Neural progenitor cell (in vitro differentiated cells): Measurements from ENCODE around the gene IFI30. TPM values are rescaled to one million over a fixed set of nuclear protein-coding genes. Genes with fewer than 3 reads are reported as not detected.

Experiments
- DNase-seq: peaks from one replicate; pipeline ENCODE4 v3.0.0-alpha.2; 2016; ENCODE audit warnings: low spot score
- H2AFZ ChIP-seq: fragments of 200-600 bp; sonication (generic); replicated peaks from 2 replicates; pipeline ENCODE4 v1.6.1; 2016; ENCODE audit warnings: antibody characterized with exemption
- H3F3A ChIP-seq: fragments of 200-600 bp; sonication (generic); 2 replicates; pipeline ENCODE4 v1.6.1; 2016; ENCODE audit warnings: antibody characterized with exemption, low read depth
- H3K27ac ChIP-seq: fragments of 200-600 bp; sonication (generic); 2 replicates; pipeline ENCODE4 v1.5.1; 2016; ENCODE audit warnings: mild to moderate bottlenecking
- H3K27me3 ChIP-seq: fragments of 200-600 bp; sonication (generic); 2 replicates; pipeline ENCODE4 v1.6.1; 2016; ENCODE audit warnings: mild to moderate bottlenecking, moderate library complexity
- H3K36me3 ChIP-seq: fragments of 200-600 bp; sonication (generic); 2 replicates; pipeline ENCODE4 v1.5.1; 2016
- H3K4me1 ChIP-seq: fragments of 200-600 bp; sonication (generic); 2 replicates; pipeline ENCODE4 v1.6.1; 2016; ENCODE audit warnings: mixed run types
- H3K4me2 ChIP-seq: fragments of 200-600 bp; sonication (generic); 2 replicates; pipeline ENCODE4 v1.6.1; 2016
- H3K4me3 ChIP-seq: fragments of 200-600 bp; sonication (generic); 2 replicates; pipeline ENCODE4 v1.5.1; 2016
- H3K79me2 ChIP-seq: fragments of 200-600 bp; sonication (generic); 2 replicates; pipeline ENCODE4 v1.6.1; 2016; ENCODE audit warnings: low read depth
- H3K9ac ChIP-seq: fragments of 200-600 bp; sonication (generic); 2 replicates; pipeline ENCODE4 v1.6.1; 2016
- H3K9me3 ChIP-seq: fragments of 200-600 bp; sonication (generic); 2 replicates; pipeline ENCODE4 v1.5.1; 2016; ENCODE audit warnings: low read depth
- H4K20me1 ChIP-seq: fragments of 200-600 bp; sonication (generic); 2 replicates; pipeline ENCODE4 v1.6.1; 2016; ENCODE audit warnings: low read depth
- H3K27ac Mint-ChIP-seq: 3 replicates; pipeline ENCODE4 v1.8.0; 2021; ENCODE audit warnings: mixed read lengths
- H3K27me3 Mint-ChIP-seq: 2 replicates; pipeline ENCODE4 v1.8.0; 2022; ENCODE audit warnings: low read depth, mild to moderate bottlenecking, inconsistent platforms, moderate library complexity, mixed read lengths; ENCODE audit not compliant: insufficient read depth
- H3K36me3 Mint-ChIP-seq: 3 replicates; pipeline ENCODE4 v1.8.0; 2021; ENCODE audit warnings: mixed read lengths
- H3K4me1 Mint-ChIP-seq: 3 replicates; pipeline ENCODE4 v1.8.0; 2021; ENCODE audit warnings: mixed read lengths
- H3K4me3 Mint-ChIP-seq: 3 replicates; pipeline ENCODE4 v1.8.0; 2021; ENCODE audit warnings: mild to moderate bottlenecking, moderate library complexity, mixed read lengths
- H3K9me3 Mint-ChIP-seq: 3 replicates; pipeline ENCODE4 v1.8.0; 2020; ENCODE audit warnings: mixed read lengths
- CTCF ChIP-seq: fragments of 200-600 bp; sonication (generic); IDR thresholded peaks from 2 replicates; pipeline ENCODE4 v1.5.1; 2017; ENCODE audit warnings: antibody characterized with exemption, mild to moderate bottlenecking
- EZH2 ChIP-seq: fragments of 200-600 bp; sonication (generic); IDR thresholded peaks from 2 replicates; pipeline ENCODE4 v1.6.1; 2017; ENCODE audit warnings: antibody characterized with exemption, mild to moderate bottlenecking, moderate library complexity
- EZH2phosphoT487 ChIP-seq: fragments of 200-600 bp; sonication (generic); IDR thresholded peaks from 2 replicates; pipeline ENCODE4 v1.6.1; 2017; ENCODE audit warnings: antibody characterized with exemption
- total RNA-seq: library from RNA; depleted of rRNA; stranded (reverse); fragments of >200 nt; gene quantifications from 2 replicates; pipeline ENCODE4 v1.2.3, GENCODE V29; 2015; ENCODE audit warnings: low replicate concordance

The IFI30 gene
- total RNA-seq, 1 donor from 2014 or later: not detected

- no peaks in the 10 kb centered on the region for H4K20me1 ChIP-seq
- Mint-ChIP-seq H3K4me1 (peaks cover 21% of the 10 kb centered on the region), H3K9me3 (no peaks in the 10 kb centered on the region), H3K27me3 (peaks cover 10% of the 10 kb centered on the region), H3K4me3 (peak overlapping the region; percentile 94), H3K36me3 (peaks cover 8% of the 10 kb centered on the region), H3K27ac (no peak overlapping the region)
- peak overlapping the region; percentile 73 for H2AFZ ChIP-seq
- peaks cover 30% of the 10 kb centered on the region for H3F3A ChIP-seq
- H3K36me3 ChIP-seq: no peaks in the 10 kb centered on the region
- peak; percentile 48 for DNase-seq
- no peak overlapping the region for H3K9ac ChIP-seq
- H3K4me2 ChIP-seq: peak overlapping the region; percentile 93
- no peaks in the 10 kb centered on the region for H3K9me3 ChIP-seq
- H3K4me3 ChIP-seq: peak overlapping the region; percentile 66
- H3K79me2 ChIP-seq: no peaks in the 10 kb centered on the region
- peaks cover 16% of the 10 kb centered on the region for H3K4me1 ChIP-seq
- H3K27ac ChIP-seq: no peak overlapping the region
- peaks cover 18% of the 10 kb centered on the region for H3K27me3 ChIP-seq
- TF ChIP-seq CTCF: peak; percentile 49
- TF ChIP-seq EZH2: no peak
Measured at GRCh38 chr19:18202778-18203407, 29.3 kb downstream of the IFI30 start.

GRCh38 chr19:18203408-18203862 is 29.8 kb downstream of the IFI30 start:
- no peak overlapping the region for H3K27ac Mint-ChIP-seq
- Histone ChIP-seq H2AFZ (peak overlapping the region; percentile 73), H3K36me3 (no peaks in the 10 kb centered on the region), H3K4me3 (peak overlapping the region; percentile 66), H3K27me3 (peaks cover 18% of the 10 kb centered on the region), H3F3A (peaks cover 30% of the 10 kb centered on the region), H3K4me2 (peak overlapping the region; percentile 93), H3K9me3 (no peaks in the 10 kb centered on the region), H3K79me2 (no peaks in the 10 kb centered on the region), H3K27ac (no peak overlapping the region), H3K4me1 (peaks cover 16% of the 10 kb centered on the region), H3K9ac (no peak overlapping the region), H4K20me1 (no peaks in the 10 kb centered on the region)
- peaks cover 6% of the 10 kb centered on the region for H3K27me3 Mint-ChIP-seq
- H3K4me1 Mint-ChIP-seq: peaks cover 22% of the 10 kb centered on the region
- no peak for DNase-seq
- H3K36me3 Mint-ChIP-seq: peaks cover 3% of the 10 kb centered on the region
- peak overlapping the region; percentile 94 for H3K4me3 Mint-ChIP-seq
- TF ChIP-seq EZH2 (no peak), CTCF (no peak), EZH2phosphoT487 (no peak)
- H3K9me3 Mint-ChIP-seq: no peaks in the 10 kb centered on the region

- Mint-ChIP-seq H3K27ac (peak within 1 kb of the TSS; percentile 27), H3K9me3 (no peaks in the 10 kb centered on the region), H3K27me3 (peaks cover 6% of the 10 kb centered on the region), H3K36me3 (peaks cover 2% of the 10 kb centered on the region), H3K4me1 (peaks cover 25% of the 10 kb centered on the region), H3K4me3 (peak within 1 kb of the TSS; percentile 94)
- peaks cover 18% of the 10 kb centered on the region for H3K27me3 ChIP-seq
- no peaks in the 10 kb centered on the region for H3K79me2 ChIP-seq
- H3K27ac ChIP-seq: peak within 1 kb of the TSS; percentile 70
- peak; percentile 37 for TF ChIP-seq CTCF
- TF ChIP-seq EZH2phosphoT487: no peak
- TF ChIP-seq EZH2: no peak
- peak; percentile 100 for DNase-seq
- no peaks in the 10 kb centered on the region for H4K20me1 ChIP-seq
- H2AFZ ChIP-seq: peak within 1 kb of the TSS; percentile 76
- peak within 1 kb of the TSS; percentile 66 for H3K4me3 ChIP-seq
- H3K4me1 ChIP-seq: peaks cover 16% of the 10 kb centered on the region
- H3F3A ChIP-seq: peaks cover 34% of the 10 kb centered on the region
- peak within 1 kb of the TSS; percentile 93 for H3K4me2 ChIP-seq
- H3K9me3 ChIP-seq: no peaks in the 10 kb centered on the region
- H3K36me3 ChIP-seq: no peaks in the 10 kb centered on the region
- H3K9ac ChIP-seq: no peak within 1 kb of the TSS
Measured at GRCh38 chr19:18203863-18204393, 30.3 kb downstream of the IFI30 start, which contains the start of gene RAB3A. Gene RAB3A, minus strand, starts transcription at chr19:18204042. Its CDS starts 1,302 bp downstream, at chr19:18202740.
